Dedifferentiated amniotic fluid mesenchymal stem cell (primary cell): Measurements from ENCODE around the gene CGB2.
"Not testable (repeated sequence)": the region's sequence is repeated elsewhere in the genome, so short reads cannot be mapped to it uniquely, and the experiment has no call there.

ENCODE experiments used
- DNase-seq: peaks from one replicate; pipeline ENCODE4 v3.0.0-alpha.2; 2016; ENCODE audit errors: extremely low spot score

CGB2 gene

DNA sequence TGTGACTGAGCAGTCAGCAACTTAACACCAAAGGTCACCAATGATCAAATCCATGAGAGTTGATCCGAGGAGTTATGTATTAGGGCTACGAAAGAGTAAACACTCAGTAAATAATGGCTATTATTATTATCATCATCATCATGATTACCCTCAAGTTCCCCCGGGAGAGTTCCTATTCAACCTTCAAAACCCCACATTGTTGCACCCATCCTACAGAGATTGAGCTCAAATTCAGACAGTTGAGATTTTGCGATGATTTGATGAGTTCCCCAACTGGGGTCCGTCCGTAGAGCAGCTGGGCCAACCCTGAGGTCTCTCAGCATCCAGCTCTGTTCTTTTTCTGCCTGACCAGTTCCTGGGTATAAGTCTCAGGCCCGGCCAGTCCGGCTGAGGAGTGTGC is 6.4 kb downstream of the CGB2 start:
- not testable (repeated sequence) for DNase-seq

DNA sequence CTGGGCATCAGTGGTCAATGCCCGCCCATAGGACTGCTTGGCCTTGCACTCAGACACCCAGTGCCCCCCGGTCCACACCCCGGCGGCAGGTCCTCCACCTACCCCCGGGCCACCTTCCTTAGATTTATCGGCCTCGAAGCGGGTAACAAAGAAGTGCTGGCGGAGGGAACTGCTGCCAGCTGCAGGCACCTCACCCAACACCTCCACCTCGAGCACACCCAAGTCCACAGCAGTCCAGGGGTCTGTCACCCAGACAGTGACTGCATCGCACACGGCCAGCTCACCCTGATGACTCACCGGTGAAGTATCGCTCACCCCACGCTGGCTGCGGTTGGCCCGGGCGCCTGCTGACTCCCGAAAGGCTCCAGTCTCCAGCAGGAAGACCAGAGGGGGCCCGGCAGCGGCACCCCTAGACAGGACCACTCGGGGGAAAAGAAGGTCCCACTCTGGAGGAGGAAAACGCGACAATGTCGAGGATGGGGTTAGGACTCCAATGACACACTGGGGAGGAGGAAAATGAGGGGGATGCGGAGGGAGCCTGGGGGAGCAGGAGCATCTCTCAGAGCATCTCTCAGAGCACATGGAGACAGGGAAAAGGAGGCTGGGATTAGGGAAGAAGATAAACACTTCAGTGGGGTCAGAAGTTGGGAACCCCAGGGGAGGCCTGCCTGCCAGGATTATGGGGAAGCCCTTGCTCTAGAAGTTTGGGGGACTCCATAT is 7.0 kb downstream of the CGB2 start:
- not testable (repeated sequence) for DNase-seq

DNA sequence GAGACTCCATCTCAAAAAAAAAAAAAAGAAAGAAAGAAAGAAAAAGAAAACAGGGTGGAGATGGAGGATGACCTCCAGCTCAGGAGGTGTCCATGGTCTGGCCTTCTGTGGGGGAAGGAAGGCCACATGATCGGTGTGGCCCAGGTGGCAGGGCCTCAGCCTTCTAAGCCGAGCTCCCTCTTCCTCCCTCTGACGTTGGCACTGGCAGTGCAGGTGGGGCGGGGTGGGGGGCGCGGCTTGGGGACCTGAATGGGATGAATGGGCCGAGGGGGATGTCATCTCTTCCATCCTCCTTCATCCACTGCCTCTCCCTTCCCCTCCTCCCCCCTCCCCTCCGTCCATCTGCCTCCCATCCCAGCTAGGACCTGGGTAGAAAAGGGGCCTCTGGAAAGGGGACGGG is 8.0 kb downstream of the CGB2 start:
- not testable (repeated sequence) for DNase-seq

DNA sequence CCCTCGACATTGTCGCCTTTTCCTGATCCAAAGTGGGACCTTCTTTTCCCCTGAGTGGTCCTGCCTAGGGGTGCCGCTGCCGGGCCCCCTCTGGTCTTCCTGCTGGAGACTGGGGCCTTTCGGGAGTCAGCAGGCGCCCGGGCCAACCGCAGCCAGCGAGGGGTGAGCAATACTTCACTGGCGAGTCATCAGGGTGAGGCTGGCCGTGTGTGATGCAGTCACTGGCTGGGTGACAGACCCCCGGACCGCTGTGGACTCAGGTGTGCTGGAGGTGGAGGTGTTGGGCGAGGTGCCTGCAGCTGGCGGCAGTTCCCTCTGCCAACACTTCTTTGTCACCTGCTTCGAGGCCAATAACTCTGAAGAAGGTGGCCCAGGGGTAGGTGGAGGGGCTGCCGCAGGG is 10.5 kb downstream of the CGB2 start:
- DNase-seq: no peak

DNA sequence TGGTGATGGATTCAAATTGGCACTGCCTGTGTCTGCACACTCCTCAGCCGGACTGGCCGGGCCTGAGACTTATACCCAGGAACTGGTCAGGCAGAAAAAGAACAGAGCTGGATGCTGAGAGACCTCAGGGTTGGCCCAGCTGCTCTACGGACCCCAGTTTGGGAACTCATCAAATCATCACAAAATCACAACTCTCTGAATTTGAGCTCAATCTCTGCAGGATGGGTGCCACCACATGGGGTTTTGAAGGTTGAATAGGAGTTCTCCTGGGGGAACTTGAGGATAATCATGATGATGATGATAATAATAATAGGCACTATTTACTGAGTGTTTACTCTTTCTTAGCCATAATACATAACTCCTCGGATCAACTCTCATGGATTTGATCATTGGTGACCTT is 11.0 kb downstream of the CGB2 start:
- not testable (repeated sequence) for DNase-seq

DNA sequence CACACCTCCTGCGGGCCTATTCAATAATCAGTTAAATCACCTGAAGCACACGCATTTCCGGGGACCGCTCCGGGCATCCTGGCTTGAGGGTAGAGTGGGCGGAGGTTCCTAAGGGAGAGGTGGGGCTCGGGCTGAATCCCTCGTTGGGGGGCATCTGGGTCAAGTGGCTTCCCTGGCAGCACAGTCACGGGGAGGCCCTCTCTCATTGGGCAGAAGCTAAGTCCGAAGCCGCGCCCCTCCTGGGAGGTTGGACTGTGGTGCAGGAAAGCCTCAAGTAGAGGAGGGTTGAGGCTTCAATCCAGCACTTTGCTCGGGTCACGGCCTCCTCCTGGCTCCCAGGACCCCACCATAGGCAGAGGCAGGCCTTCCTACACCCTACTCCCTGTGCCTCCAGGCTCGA is 11.9 kb downstream of the CGB2 start, which contains the start of gene CGB5:
TSS of gene CGB5 (plus strand) at position 301 of the 400 bp plus-strand sequence. CDS start 362 bp downstream, outside the sequence.
- DNase-seq: not testable (repeated sequence)

DNA sequence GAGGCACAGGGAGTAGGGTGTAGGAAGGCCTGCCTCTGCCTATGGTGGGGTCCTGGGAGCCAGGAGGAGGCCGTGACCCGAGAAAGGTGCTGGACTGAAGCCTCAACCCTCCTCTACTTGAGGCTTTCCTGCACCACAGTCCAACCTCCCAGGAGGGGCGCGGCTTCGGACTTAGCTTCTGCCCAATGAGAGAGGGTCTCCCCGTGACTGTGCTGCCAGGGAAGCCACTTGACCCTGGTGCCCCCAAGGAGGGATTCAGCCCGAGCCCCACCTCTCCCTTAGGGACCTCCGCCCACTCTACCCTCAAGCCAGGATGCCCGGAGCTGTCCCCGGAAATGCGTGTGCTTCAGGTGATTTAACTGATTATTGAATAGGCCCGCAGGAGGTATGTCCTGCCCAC is 17.3 kb downstream of the CGB2 start, which contains the start of gene CGB8:
TSS of gene CGB8 (minus strand) at position 101 of the 400 bp plus-strand sequence. CDS start 372 bp downstream, outside the sequence.
- not testable (repeated sequence) for DNase-seq

DNA sequence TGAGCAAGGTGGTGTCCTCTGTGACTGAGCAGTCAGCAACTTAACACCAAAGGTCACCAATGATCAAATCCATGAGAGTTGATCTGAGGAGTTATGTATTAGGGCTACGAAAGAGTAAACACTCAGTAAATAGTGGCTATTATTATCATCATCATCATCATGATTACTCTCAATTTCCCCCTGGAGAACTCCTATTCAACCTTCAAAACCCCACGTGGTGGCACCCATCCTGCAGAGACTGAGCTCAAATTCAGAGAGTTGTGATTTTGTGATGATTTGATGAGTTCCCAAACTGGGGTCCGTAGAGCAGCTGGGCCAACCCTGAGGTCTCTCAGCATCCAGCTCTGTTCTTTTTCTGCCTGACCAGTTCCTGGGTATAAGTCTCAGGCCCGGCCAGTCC is 18.1 kb downstream of the CGB2 start:
- DNase-seq: not testable (repeated sequence)

DNA sequence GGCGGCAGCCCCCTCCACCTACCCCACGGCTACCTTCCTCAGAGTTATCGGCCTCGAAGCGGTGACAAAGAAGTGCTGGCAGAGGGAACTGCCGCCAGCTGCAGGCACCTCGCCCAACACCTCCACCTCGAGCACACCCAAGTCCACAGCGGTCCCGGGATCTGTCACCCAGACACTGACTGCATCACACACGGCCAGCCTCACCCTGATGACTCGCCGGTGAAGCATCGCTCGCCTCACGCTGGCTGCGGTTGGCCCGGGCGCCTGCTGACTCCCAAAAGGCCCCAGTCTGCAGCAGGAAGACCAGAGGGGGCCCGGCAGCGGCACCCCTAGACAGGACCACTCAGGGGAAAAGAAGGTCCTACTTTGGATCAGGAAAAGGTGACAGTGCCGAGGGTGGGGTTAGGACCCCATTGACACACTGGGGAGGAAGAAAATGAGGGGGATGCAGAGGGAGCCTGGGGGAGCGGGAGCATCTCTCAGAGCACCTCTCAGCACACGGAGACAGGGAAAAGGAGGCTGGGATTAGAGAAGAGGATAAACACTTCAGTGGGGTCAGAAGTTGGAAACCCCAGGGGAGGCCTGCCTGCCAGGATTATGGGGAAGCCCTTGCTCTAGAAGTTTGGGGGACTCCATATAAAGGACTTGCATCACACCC is 18.8 kb downstream of the CGB2 start:
- not testable (repeated sequence) for DNase-seq

DNA sequence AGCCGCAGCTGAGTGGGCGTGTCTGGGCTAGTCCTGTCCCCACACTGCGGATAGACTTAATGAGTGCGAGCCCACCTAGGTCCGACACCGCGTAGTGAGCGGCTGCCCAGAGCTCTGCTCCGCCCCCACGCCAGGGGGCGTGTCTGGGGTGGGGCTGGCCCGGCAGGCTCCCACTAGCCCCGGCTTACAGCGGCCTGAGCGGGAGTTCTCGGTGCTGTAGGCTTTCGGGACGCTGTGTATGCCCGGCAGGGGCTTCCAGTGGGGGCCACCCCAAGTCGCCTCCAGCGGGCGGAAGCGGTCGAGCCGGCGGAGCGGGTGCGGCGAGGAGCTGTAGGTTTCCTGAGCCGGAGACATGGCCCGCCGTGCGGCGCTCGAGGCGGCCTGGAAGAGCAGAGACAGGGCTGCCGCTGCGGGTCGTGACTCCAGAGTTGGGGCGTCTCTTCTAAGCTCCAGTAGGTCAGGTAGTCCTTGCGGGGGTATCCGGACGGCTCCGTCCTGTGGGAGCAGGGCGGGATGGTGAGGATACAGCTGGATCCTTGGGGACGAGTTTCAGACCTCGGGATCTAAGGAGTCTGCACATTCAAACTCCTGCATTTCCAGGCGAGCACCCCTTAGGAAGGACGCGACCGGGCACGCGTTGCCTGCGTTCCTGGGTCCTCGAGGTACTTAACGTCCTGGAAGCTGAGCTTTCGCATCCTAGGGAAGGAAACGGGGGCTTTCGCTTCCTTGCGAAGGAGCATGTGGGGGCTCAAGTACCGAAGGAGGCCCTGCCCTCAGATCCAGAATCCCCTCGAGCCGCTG is 24.6 kb downstream of the CGB2 start:
- no peak for DNase-seq

DNA sequence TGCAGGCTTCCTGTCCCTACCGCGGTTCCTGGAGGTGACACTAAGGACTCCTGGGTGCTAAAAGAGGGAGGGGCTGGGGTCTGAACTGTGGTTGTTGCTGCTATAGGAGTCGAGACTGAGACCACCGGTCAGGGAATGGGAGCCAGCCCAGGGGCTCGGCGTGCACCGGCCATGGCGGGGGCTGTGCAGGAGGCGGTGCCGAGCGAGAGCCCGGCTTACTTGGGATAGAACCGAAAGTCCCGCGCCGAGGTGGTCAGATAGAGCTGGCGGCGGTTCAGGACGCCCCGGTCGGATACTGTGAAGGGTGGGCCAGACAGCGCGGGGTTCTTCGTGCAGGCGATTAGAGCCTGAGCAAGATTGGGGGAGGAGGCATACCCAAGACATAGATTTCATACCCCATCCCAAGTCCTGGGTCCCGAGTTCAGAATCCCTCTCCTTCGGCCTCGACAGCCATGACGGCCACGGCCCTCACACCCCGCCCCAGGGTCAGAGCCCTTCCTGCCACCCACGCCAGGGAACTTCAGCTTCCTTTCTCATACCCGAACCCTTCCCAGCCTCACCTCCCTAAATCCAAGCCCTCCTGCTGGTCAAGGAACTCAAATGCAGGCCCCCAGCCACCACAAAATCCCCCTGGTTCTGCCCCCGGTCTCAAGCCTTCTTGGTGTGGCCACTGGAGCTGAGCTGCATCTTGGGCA is 25.4 kb downstream of the CGB2 start:
- DNase-seq: not testable (repeated sequence)

DNA sequence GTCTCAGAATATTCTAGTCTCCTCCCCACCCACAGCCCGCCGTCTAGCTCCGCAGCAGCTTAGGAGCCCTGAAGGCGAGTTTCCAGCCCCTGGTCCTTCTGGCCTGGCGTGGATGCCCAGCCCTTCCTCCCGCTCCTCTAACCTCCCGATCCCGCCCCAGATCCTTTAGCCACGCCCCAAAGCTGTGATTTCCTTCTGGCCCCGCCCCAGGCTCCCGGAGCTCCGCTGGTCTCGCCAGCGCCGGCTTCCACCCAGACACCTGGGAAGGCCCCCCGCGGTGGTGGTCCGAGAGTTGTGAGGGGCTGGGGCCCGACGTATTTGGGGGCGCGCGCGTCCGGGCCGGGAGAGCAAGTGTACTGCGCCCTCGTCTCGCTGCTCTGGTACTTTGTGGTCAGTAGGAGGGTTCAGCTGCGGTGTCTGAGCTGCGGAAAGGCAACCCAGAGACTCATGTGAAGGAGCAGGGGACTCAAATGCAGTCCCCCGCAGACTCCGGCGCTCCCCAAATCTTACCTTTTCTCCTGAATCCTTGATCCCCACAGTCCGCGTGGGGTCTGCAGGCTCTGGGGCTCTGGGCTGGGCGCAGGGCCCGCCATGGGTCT is 26.0 kb downstream of the CGB2 start, which contains the start of gene CGB7:
TSS of gene CGB7 (minus strand) at position 114 of the 599 bp plus-strand sequence. CDS start 2,374 bp downstream, outside the sequence.
- no peak for DNase-seq

DNA sequence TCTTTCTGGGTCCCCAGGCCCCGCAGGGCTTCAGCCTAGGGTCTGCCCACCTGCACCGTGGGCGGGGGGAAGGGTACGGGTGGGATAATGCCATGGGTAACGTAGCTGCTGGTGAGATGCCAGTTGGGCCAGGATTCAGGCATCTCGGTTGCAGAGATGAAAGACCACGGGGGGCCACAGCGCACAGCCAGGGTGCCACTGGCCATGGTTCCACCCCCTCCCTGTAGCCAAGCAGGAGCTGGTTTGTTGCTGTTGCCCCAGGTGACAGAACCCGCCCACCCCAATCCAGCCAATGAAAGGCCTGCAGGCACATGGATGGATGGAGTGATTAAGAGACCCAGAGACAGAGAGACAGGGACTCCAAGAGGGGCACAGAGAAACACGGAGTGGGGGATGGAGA is 26.9 kb downstream of the CGB2 start:
- DNase-seq: no peak

DNA sequence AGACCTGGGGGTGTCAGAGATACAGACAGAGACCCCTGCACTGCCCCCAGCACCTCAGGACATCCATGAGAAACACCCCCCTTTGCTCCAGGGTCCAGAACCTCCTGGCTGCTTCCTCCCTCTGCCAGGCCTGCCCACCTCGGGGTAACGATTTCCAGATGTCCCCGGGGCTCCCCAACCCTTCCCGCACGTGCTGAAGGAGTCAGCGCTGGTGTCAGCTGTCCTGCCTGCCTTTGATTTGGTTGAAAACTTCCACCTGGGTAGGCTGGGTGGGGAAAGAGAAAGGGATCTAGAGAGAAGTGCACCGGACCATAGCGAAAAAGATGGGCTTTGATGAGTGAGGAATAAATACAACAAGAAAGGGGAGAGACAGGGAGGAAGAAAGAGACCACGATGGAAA is 27.4 kb downstream of the CGB2 start:
- DNase-seq: no peak

DNA sequence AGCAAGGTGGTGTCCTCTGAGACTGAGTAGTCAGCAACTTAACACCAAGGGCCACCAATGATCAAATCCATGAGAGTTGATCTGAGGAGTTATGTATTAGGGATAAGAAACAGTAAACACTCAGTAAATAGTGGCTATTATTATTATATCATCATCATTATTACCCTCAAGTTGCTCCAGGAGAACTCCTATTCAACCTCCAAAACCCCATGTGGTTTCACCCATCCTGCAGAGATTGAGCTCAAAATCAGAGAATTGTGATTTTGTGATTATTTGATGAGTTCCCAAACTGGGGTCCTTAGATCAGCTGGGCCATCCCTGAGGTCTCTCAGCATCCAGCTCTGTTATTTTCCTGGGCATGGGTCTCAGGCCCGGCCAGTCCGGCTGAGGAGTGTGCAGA is 29.3 kb downstream of the CGB2 start:
- DNase-seq: no peak

DNA sequence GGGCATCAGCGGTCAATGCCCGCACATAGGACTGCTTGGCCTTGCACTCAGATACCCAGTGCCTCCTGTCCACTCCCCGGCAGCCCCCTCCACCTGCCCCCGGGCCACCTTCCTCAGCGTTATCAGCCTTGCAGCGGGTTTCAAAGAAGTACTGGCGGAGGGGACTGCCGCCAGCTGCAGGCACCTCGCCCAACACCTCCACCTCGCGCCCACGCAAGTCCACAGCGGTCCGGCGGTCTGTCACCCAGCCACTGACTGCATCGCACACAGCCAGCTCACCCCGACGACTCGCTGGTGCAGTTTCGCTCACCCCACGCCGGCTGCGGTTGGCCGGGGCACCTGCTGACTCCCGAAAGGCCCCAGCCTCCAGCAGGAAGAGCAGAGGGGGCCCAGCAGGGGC is 29.8 kb downstream of the CGB2 start:
- DNase-seq: no peak

DNA sequence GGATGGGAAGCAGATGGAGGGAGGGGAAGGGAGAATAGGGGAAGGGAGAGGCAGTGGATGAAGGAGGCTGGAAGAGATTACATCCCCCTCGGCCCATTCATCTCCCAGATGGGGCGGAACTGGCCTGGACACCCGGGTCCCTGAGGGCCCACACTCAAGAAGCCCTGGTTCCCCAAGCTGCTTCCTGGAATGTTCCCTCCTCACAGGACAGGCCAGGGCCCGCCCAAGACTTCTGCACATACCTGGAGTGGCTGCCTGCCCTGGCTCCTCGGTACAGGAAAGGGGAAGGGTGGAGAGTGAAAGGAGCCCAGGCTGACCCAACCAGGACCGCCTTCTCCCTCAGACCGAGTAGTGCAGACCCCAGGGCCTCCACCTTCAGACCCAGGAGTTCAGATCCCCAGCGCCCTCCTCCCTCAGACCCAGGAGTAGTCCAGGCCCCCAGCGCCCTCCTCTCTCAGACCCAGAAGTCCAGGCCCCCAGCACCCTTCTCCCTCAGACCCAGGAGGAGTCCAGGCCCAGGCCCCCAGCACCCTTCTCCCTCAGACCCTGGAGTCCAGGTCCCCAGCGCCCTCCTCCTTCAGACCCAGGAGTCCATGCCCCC is 32.4 kb downstream of the CGB2 start:
- DNase-seq: no peak

DNA sequence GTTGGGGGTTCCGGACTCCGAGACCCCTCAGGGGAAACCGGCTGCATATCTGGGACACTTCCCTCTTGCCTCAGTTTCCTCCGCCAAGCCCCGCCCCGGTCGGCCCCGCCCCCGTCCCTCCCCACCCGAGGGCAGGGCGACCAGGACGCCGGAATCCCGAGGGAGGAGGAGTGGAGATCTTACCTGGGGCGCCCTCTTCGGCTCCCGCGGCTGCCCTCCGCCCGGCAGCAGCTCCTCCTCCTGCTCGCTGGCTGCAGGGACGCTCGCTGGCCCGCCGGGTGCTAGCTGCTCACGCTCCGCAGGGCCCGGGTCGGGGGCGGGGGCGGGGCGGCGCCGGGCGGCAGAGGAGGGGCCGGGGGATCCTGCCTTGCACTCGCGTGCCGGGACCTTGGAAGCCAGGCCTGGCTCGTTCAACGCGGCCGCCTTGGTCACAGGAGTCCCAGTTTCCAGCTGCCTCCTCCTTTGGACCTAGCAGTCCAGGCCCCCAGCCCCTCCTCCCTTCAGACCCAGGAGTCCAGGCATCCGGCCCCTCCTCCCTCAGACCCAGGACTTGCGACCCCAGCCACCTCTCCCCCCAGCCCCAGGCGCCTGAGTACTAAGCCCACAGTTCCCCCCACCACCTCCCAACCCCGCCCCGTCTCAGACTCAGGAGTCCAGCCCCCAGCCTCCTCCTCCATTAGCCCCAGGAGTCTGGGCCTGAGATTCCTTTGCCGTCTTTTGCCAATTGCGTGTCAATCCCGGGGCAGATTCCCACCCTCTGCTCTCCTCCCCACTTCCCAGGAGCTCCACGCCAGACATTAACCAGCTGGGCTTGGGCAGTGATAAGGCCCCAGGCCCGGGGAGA is 33.3 kb downstream of the CGB2 start, which contains the start of gene NTF4:
TSS of gene NTF4 (minus strand) at position 51 of the 844 bp plus-strand sequence. CDS start 2,821 bp downstream, outside the sequence.
- DNase-seq: no peak

DNA sequence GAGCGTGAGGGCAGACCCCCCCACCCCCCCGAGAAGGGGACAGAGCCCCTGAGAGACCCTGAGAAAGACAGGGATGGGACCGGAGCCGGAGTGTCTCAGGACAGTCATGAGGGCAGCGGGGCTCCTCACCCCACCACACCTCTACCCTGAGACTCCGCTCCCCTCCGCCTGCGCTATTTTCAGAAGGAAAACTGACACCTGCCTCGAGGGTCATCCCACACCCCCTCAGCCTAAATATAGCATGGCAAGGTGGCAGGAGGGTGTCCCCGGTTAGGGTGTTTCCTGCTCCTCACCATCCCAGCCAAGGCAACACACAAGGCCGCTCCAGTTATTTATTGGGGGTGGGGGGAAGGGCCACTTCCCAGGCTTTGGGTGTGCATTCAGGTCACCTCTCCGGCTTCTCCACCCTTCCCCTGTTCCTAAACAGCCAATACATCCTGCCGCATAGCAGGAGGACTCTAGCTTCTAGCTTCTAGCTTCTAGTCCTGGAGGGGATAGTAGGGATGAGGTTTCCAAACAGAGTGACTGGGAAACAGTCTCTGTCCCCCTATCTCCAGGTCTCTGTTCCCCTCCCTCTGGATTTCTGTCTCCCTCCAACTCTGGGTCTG is 34.3 kb downstream of the CGB2 start:
- DNase-seq: no peak
